K562 (cell line): ENCODE results near the gene RGS8. TPM values are rescaled to one million over a fixed set of nuclear protein-coding genes. Genes with fewer than 3 reads are reported as not detected.

Experiments
- ATAC-seq: fragments of 200-7000 bp; cut with Tn5 transposase; 3 replicates; pipeline ENCODE4 v1.9.1; 2020; ENCODE audit warnings: moderate library complexity
- BruUV-seq: library from RNA; stranded (reverse); fragments of 400-500 nt; replicated peaks from 2 replicates; lab custom pipeline; 2021; lab: Mats Ljungman, UMichigan
- CTCF ChIA-PET: fragments of 300-600 bp; formaldehyde crosslinking; extraction: SDS; loops from one replicate; lab custom pipeline; 2021; ENCODE audit warnings: low intra/inter-chr PET ratio; lab: Yijun Ruan, JAX
- POLR2A ChIA-PET: fragments of 300-600, 350-650 bp; sonication (Branson Sonifier 250); formaldehyde crosslinking; extraction: SDS; loops from one replicate; lab custom pipeline; 2021; ENCODE audit warnings: antibody characterized with exemption, inconsistent platforms; lab: Yijun Ruan, JAX
- DNase-seq, 4 experiments: peaks; one replicate each; pipeline versions ENCODE4 v3.0.0 to v3.0.0-alpha.2; 2011 to 2018; ENCODE audit warnings: low spot score in 3 of 4, mixed read lengths in 3 of 4; ENCODE audit errors: extremely low read depth in 1 of 4
- FAIRE-seq: peaks from 2 replicates; lab custom pipeline; 2011; peaks lifted over from hg19 to GRCh38; lab: Jason Lieb, UNC
- H2AFZ ChIP-seq: 2 replicates; pipeline ENCODE4 v1.6.0; 2011; ENCODE audit warnings: low read depth, low read length, control low read depth, inconsistent platforms
- H3K27ac ChIP-seq: fragments of 200-600 bp; 3 replicates; pipeline ENCODE4 v1.8.0; 2011; ENCODE audit warnings: low read depth, mild to moderate bottlenecking, control low read depth, inconsistent platforms, low read length, moderate library complexity, mixed read lengths; ENCODE audit errors: extremely low read depth
- H3K27me3 ChIP-seq, 2 experiments: fragments of 300-600 bp in 1 of 2; 2 replicates in 1 of 2; 3 replicates in 1 of 2; pipeline versions ENCODE4 v1.6.0 to v1.8.0; 2011; ENCODE audit warnings: inconsistent platforms in 2 of 2, low read length in 2 of 2, mild to moderate bottlenecking in 1 of 2, mixed read lengths in 1 of 2, moderate library complexity in 1 of 2; ENCODE audit not compliant: control insufficient read depth in 2 of 2, insufficient read depth in 2 of 2
- H3K36me3 ChIP-seq: fragments of 300-600 bp; 3 replicates; pipeline ENCODE4 v1.8.0; 2011; ENCODE audit warnings: mild to moderate bottlenecking, low read length, inconsistent platforms; ENCODE audit not compliant: control insufficient read depth, insufficient read depth
- H3K4me1 ChIP-seq, 2 experiments: fragments of 200-600 bp in 1 of 2; replicated peaks in 1 of 2; 2 replicates in 1 of 2; 3 replicates in 1 of 2; pipeline versions ENCODE4 v1.5.1 to v1.8.0; 2011; ENCODE audit warnings: inconsistent platforms in 2 of 2, low read length in 2 of 2, mild to moderate bottlenecking in 1 of 2, mixed read lengths in 1 of 2, moderate library complexity in 1 of 2; ENCODE audit not compliant: control insufficient read depth in 2 of 2, insufficient read depth in 2 of 2
- H3K4me2 ChIP-seq: 2 replicates; pipeline ENCODE4 v1.6.1; 2011; ENCODE audit warnings: low read length, control low read depth, inconsistent platforms, mixed read lengths; ENCODE audit not compliant: insufficient read depth
- H3K4me3 ChIP-seq: fragments of 200-600 bp; sonication (generic), shearing (Covaris generic); 2 replicates; pipeline ENCODE4 v1.5.1; 2016; ENCODE audit warnings: control low read depth, inconsistent platforms
- H3K79me2 ChIP-seq: fragments of 200-600 bp; 3 replicates; pipeline ENCODE4 v1.8.0; 2011; ENCODE audit warnings: low read length, inconsistent platforms; ENCODE audit not compliant: control insufficient read depth, insufficient read depth
- H3K9ac ChIP-seq, 2 experiments: 2 replicates each; pipeline versions ENCODE4 v1.6.0 to v1.6.1; 2011; ENCODE audit warnings: low read depth in 2 of 2, low read length in 2 of 2, control low read depth in 1 of 2, inconsistent platforms in 1 of 2, mild to moderate bottlenecking in 1 of 2, mixed read lengths in 1 of 2; ENCODE audit not compliant: insufficient read depth in 1 of 2
- H3K9me1 ChIP-seq: one replicate; pipeline ENCODE4 v1.6.0; 2011; ENCODE audit warnings: inconsistent platforms, mild to moderate bottlenecking, low read length, moderate library complexity; ENCODE audit not compliant: control insufficient read depth, insufficient read depth
- H3K9me3 ChIP-seq: replicated peaks from 2 replicates; pipeline ENCODE4 v1.5.1; 2011; ENCODE audit warnings: low read depth, low read length, inconsistent platforms; ENCODE audit not compliant: control insufficient read depth, insufficient read depth
- H4K20me1 ChIP-seq: replicated peaks from 2 replicates; pipeline ENCODE4 v1.6.1; 2011; ENCODE audit warnings: low read length, inconsistent platforms, mixed read lengths; ENCODE audit not compliant: control insufficient read depth, insufficient read depth
- EP300 ChIP-seq: IDR thresholded peaks from 2 replicates; pipeline ENCODE4 v1.6.1; 2012; ENCODE audit warnings: low read length, improper control_type of control experiment
- MCM3 ChIP-seq: fragments of 450-650 bp; IDR thresholded peaks from 2 replicates; pipeline ENCODE4 v1.6.1; 2016
- PRPF4 ChIP-seq: fragments of 200-400 bp; formaldehyde crosslinking; IDR thresholded peaks from one replicate; pipeline ENCODE4 v1.6.1; 2017; ENCODE audit warnings: low read length, low read depth, mild to moderate bottlenecking; ENCODE audit not compliant: insufficient read depth, poor library complexity, severe bottlenecking
- TARDBP ChIP-seq: fragments of 450-650 bp; IDR thresholded peaks from 2 replicates; pipeline ENCODE4 v1.6.1; 2016
- ZC3H11A ChIP-seq: IDR thresholded peaks from 2 replicates; pipeline ENCODE4 v1.6.1; 2012; ENCODE audit warnings: low read depth, low read length, improper control_type of control experiment
- WGBS: fragments of 100-300 bp; shearing (Covaris generic); methylation state at CpG from one replicate; pipeline ENCODE4 v1.1.6; 2016; ENCODE audit warnings: low coverage, mixed read lengths; ENCODE audit not compliant: insufficient coverage; ENCODE audit errors: missing lambda C conversion rate; 5-methylcytosine and 5-hydroxymethylcytosine counted together
- in situ Hi-C: fragments of 300-500 bp; cut with MboI; formaldehyde crosslinking; loops from 4 replicates; pipeline ENCODE4 v1.15.0; 2018; ENCODE audit warnings: inconsistent platforms, mixed read lengths
- intact Hi-C: fragments of 100-400 bp; cut with micrococcal nuclease; formaldehyde crosslinking; loops from 2 replicates; pipeline ENCODE4 v1.14.2; 2022
- polyA plus RNA-seq, 8 experiments: library from polyadenylated mRNA; depleted of rRNA in 4 of 8; stranded (reverse) in 5 of 8; unstranded in 3 of 8; fragments of >200 nt; fragmentation: Nextera tagmentation in 2 of 8; fragmentation: Illumina TruSeq in 1 of 8; extraction: Ambion mirVana in 2 of 8; extraction: Trizol in 1 of 8; gene quantifications; 2 replicates each; pipeline versions ENCODE4 v1.2.1 to v1.2.3, GENCODE V29; 2011 to 2014; ENCODE audit warnings: inconsistent platforms in 1 of 8, missing spikeins in 1 of 8
- total RNA-seq, 7 experiments: library from RNA; depleted of rRNA in 6 of 7; stranded (reverse); fragments of >200 nt in 6 of 7; fragmentation: Illumina TruSeq in 2 of 7; extraction: Trizol in 2 of 7; gene quantifications; 2 replicates each; pipeline versions ENCODE4 v1.2.1 to v1.2.3, GENCODE V29; 2011 to 2021; ENCODE audit warnings: low replicate concordance in 1 of 7
- TF ChIP-seq, protein P1 (sequence below): fragments of 200-800 bp; sonication (Bioruptor generic); IDR thresholded peaks from 2 replicates; pipeline ENCODE4 v1.6.1; 2016; ENCODE audit warnings: missing genetic modification characterization, missing compliant biosample characterization

RGS8 gene
- total and polyA plus RNA-seq, 9 of the 15 experiments (the other 6 are each of a cell fraction or from before 2014, with no cell fraction given), result not detected

DNA sequence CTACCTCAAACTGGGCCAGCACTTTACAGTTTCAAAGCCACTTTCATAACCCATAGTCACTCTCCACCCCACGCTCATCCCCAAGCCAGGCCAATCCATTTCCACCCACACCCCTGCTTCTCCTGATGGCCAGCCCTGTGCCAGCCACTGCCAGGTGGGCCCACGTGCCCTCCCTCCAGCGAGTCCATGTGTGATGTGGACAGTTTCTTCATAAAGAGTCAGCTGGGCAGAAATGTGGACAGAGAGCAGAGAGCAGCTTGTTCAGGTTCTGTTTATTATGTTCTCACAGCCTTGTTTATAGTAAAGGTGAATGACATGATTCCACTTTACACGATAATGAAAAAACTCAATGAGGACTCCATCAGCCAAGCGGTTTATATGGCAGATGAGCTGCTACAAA lies 42.8 kb downstream of the RGS8 start:
- no peak overlapping the region for H2AFZ ChIP-seq
- no peaks in the 10 kb centered on the region for H3K4me1 ChIP-seq
- 2% methylated on average over 5 of the region's 5 CpGs for WGBS
- no peak overlapping the region for H3K4me2 ChIP-seq
- H3K27ac ChIP-seq, result no peak overlapping the region
- H4K20me1 ChIP-seq, result peaks cover 3% of the 10 kb centered on the region; the same call in 1 of the 2 replicates
- no peaks in the 10 kb centered on the region for H3K79me2 ChIP-seq
- H3K9me3 ChIP-seq, result no peaks in the 10 kb centered on the region
- intact Hi-C loops, result no loop called here
- no peaks in the 10 kb centered on the region for H3K36me3 ChIP-seq
- no TSS peak for BruUV-seq
- DNase-seq (no peak), ATAC-seq (no peak), FAIRE-seq (no peak)
- in situ Hi-C loops, result no loop called here
- TF ChIP-seq TARDBP (no peak), ZC3H11A (no peak), PRPF4 (no peak), EP300 (no peak)
- ChIA-PET CTCF (no interaction called here), POLR2A (interaction anchor here (0.6 to 0.7 kb wide), 2 partner anchors 54 to 93 kb away, joined by 3 read pairs; no protein-coding TSS in a partner anchor)
- H3K9me1 ChIP-seq, result no peaks in the 10 kb centered on the region
- no peak overlapping the region for H3K4me3 ChIP-seq
- no peak overlapping the region for H3K9ac ChIP-seq
- peaks cover 21 to 66% of the 10 kb centered on the region in 2 experiments; a peak in 4 of 5 replicates for H3K27me3 ChIP-seq

DNA sequence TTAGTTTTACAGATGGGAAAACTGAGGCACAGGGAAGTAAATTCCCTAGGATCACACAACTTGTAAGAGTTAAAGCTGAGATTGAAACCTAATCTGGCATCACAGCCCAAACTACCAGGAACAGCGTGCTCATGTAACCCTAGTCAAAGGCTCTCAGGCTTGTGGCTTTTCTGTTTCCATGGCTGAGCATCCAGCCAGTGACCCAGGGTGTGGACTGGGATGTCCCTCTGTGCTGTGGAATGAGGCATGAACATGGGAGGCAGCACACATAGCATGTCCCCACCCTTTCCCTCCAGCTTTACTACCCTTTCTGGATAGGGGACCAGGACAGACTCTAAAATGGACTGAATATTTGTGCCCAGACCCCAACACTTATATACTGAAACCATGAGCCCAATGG lies 45.1 kb downstream of the RGS8 start:
- H3K9me3 ChIP-seq, result no peaks in the 10 kb centered on the region
- ATAC-seq (no peak), FAIRE-seq (no peak), DNase-seq (no peak)
- no TSS peak for BruUV-seq
- no peak overlapping the region for H3K4me3 ChIP-seq
- WGBS, result 0% methylated on average over 1 of the region's 1 CpG
- H3K4me1 ChIP-seq, result no peaks in the 10 kb centered on the region
- in situ Hi-C loops, result no loop called here
- ChIA-PET CTCF (interaction anchor here (0.6 kb wide), 1 partner anchor 542 kb away, joined by 3 read pairs; no protein-coding TSS in a partner anchor), POLR2A (no interaction called here)
- intact Hi-C loops, result no loop called here
- peaks cover 3% of the 10 kb centered on the region; the same call in 1 of the 2 replicates for H4K20me1 ChIP-seq
- TF ChIP-seq, protein P1, sequence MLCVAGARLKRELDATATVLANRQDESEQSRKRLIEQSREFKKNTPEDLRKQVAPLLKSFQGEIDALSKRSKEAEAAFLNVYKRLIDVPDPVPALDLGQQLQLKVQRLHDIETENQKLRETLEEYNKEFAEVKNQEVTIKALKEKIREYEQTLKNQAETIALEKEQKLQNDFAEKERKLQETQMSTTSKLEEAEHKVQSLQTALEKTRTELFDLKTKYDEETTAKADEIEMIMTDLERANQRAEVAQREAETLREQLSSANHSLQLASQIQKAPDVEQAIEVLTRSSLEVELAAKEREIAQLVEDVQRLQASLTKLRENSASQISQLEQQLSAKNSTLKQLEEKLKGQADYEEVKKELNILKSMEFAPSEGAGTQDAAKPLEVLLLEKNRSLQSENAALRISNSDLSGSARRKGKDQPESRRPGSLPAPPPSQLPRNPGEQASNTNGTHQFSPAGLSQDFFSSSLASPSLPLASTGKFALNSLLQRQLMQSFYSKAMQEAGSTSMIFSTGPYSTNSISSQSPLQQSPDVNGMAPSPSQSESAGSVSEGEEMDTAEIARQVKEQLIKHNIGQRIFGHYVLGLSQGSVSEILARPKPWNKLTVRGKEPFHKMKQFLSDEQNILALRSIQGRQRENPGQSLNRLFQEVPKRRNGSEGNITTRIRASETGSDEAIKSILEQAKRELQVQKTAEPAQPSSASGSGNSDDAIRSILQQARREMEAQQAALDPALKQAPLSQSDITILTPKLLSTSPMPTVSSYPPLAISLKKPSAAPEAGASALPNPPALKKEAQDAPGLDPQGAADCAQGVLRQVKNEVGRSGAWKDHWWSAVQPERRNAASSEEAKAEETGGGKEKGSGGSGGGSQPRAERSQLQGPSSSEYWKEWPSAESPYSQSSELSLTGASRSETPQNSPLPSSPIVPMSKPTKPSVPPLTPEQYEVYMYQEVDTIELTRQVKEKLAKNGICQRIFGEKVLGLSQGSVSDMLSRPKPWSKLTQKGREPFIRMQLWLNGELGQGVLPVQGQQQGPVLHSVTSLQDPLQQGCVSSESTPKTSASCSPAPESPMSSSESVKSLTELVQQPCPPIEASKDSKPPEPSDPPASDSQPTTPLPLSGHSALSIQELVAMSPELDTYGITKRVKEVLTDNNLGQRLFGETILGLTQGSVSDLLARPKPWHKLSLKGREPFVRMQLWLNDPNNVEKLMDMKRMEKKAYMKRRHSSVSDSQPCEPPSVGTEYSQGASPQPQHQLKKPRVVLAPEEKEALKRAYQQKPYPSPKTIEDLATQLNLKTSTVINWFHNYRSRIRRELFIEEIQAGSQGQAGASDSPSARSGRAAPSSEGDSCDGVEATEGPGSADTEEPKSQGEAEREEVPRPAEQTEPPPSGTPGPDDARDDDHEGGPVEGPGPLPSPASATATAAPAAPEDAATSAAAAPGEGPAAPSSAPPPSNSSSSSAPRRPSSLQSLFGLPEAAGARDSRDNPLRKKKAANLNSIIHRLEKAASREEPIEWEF (CRISPR knock-in tag), result no peak
- TF ChIP-seq MCM3, result no peak
- peaks cover 32 to 74% of the 10 kb centered on the region in 2 experiments; a peak in 4 of 5 replicates for H3K27me3 ChIP-seq
- no peak overlapping the region for H3K4me2 ChIP-seq
- H3K9me1 ChIP-seq, result no peaks in the 10 kb centered on the region
- H2AFZ ChIP-seq, result no peak overlapping the region
- H3K9ac ChIP-seq, result no peak overlapping the region
- H3K36me3 ChIP-seq, result no peaks in the 10 kb centered on the region
- H3K27ac ChIP-seq, result no peak overlapping the region
- no peaks in the 10 kb centered on the region for H3K79me2 ChIP-seq
